ENCODE results near the gene TSPAN18. TPM values are rescaled to one million over a fixed set of nuclear protein-coding genes. Genes with fewer than 3 reads are reported as not detected.

The TSPAN18 gene
- total and polyA plus RNA-seq, 2 of the 8 experiments (the other 6 are each of a cell fraction or from before 2014, with no cell fraction given), result 5.2 to 10.2 TPM

DNA sequence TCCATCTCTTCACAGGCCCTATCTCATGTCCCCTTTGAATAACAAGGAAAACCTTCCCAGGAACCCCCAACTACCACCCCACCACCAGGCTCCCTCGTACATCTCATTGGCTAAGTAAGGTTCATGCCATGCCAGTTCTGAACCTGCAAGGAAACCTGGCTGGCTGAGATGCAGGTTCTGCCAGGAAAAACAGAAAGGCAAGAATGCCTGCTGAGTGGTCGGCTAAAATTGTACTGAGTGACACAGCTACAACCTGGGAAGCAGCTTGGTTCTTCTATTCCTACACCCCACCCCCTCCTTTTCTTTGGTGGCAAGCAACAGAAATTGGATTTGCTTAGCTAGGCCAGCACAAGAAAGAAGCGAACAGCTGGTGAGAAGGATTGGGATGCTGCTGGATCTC is 36.1 kb upstream of the TSPAN18 start (continued):
- TF ChIP-seq, protein P1, sequence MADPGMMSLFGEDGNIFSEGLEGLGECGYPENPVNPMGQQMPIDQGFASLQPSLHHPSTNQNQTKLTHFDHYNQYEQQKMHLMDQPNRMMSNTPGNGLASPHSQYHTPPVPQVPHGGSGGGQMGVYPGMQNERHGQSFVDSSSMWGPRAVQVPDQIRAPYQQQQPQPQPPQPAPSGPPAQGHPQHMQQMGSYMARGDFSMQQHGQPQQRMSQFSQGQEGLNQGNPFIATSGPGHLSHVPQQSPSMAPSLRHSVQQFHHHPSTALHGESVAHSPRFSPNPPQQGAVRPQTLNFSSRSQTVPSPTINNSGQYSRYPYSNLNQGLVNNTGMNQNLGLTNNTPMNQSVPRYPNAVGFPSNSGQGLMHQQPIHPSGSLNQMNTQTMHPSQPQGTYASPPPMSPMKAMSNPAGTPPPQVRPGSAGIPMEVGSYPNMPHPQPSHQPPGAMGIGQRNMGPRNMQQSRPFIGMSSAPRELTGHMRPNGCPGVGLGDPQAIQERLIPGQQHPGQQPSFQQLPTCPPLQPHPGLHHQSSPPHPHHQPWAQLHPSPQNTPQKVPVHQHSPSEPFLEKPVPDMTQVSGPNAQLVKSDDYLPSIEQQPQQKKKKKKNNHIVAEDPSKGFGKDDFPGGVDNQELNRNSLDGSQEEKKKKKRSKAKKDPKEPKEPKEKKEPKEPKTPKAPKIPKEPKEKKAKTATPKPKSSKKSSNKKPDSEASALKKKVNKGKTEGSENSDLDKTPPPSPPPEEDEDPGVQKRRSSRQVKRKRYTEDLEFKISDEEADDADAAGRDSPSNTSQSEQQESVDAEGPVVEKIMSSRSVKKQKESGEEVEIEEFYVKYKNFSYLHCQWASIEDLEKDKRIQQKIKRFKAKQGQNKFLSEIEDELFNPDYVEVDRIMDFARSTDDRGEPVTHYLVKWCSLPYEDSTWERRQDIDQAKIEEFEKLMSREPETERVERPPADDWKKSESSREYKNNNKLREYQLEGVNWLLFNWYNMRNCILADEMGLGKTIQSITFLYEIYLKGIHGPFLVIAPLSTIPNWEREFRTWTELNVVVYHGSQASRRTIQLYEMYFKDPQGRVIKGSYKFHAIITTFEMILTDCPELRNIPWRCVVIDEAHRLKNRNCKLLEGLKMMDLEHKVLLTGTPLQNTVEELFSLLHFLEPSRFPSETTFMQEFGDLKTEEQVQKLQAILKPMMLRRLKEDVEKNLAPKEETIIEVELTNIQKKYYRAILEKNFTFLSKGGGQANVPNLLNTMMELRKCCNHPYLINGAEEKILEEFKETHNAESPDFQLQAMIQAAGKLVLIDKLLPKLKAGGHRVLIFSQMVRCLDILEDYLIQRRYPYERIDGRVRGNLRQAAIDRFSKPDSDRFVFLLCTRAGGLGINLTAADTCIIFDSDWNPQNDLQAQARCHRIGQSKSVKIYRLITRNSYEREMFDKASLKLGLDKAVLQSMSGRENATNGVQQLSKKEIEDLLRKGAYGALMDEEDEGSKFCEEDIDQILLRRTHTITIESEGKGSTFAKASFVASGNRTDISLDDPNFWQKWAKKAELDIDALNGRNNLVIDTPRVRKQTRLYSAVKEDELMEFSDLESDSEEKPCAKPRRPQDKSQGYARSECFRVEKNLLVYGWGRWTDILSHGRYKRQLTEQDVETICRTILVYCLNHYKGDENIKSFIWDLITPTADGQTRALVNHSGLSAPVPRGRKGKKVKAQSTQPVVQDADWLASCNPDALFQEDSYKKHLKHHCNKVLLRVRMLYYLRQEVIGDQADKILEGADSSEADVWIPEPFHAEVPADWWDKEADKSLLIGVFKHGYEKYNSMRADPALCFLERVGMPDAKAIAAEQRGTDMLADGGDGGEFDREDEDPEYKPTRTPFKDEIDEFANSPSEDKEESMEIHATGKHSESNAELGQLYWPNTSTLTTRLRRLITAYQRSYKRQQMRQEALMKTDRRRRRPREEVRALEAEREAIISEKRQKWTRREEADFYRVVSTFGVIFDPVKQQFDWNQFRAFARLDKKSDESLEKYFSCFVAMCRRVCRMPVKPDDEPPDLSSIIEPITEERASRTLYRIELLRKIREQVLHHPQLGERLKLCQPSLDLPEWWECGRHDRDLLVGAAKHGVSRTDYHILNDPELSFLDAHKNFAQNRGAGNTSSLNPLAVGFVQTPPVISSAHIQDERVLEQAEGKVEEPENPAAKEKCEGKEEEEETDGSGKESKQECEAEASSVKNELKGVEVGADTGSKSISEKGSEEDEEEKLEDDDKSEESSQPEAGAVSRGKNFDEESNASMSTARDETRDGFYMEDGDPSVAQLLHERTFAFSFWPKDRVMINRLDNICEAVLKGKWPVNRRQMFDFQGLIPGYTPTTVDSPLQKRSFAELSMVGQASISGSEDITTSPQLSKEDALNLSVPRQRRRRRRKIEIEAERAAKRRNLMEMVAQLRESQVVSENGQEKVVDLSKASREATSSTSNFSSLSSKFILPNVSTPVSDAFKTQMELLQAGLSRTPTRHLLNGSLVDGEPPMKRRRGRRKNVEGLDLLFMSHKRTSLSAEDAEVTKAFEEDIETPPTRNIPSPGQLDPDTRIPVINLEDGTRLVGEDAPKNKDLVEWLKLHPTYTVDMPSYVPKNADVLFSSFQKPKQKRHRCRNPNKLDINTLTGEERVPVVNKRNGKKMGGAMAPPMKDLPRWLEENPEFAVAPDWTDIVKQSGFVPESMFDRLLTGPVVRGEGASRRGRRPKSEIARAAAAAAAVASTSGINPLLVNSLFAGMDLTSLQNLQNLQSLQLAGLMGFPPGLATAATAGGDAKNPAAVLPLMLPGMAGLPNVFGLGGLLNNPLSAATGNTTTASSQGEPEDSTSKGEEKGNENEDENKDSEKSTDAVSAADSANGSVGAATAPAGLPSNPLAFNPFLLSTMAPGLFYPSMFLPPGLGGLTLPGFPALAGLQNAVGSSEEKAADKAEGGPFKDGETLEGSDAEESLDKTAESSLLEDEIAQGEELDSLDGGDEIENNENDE (IDR thresholded peaks at IDR 0.05; ENCODE audit: insufficient replicate concordance, low read length), result no peak
- TF ChIP-seq POLR2AphosphoS5 (IDR thresholded peaks at IDR 0.05; ENCODE audit: low read depth, low read length) (no peak), RBBP5 (IDR thresholded peaks at IDR 0.05; ENCODE audit: borderline replicate concordance, low read depth, low read length) (no peak), RNF2 (IDR thresholded peaks at IDR 0.05; ENCODE audit: borderline replicate concordance, low read depth, low read length, missing control alignments, poor library complexity, severe bottlenecking) (no peak), EGR1 (IDR thresholded peaks at IDR 0.05; ENCODE audit: borderline replicate concordance, low read depth, low read length) (no peak), NRF1 (IDR thresholded peaks at IDR 0.05; ENCODE audit: low read depth, low read length) (no peak), JUN (IDR thresholded peaks at IDR 0.05; ENCODE audit: low read depth, low read length) (no peak), CREB1 (IDR thresholded peaks at IDR 0.05) (no peak)
- TF ChIP-seq, protein P2, sequence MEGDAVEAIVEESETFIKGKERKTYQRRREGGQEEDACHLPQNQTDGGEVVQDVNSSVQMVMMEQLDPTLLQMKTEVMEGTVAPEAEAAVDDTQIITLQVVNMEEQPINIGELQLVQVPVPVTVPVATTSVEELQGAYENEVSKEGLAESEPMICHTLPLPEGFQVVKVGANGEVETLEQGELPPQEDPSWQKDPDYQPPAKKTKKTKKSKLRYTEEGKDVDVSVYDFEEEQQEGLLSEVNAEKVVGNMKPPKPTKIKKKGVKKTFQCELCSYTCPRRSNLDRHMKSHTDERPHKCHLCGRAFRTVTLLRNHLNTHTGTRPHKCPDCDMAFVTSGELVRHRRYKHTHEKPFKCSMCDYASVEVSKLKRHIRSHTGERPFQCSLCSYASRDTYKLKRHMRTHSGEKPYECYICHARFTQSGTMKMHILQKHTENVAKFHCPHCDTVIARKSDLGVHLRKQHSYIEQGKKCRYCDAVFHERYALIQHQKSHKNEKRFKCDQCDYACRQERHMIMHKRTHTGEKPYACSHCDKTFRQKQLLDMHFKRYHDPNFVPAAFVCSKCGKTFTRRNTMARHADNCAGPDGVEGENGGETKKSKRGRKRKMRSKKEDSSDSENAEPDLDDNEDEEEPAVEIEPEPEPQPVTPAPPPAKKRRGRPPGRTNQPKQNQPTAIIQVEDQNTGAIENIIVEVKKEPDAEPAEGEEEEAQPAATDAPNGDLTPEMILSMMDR (IDR thresholded peaks at IDR 0.05; ENCODE audit: control extremely low read depth in 1 of 3, insufficient read depth in 1 of 3, low read depth in 1 of 3, low read length in 3 of 3), result no peak
